Activated B cell treated with CpG ODN at 0.5 μM for 24 hours (primary cell): ENCODE results near the gene FBXW4. TPM values are rescaled to one million over a fixed set of nuclear protein-coding genes. Genes with fewer than 3 reads are reported as not detected.

ENCODE experiments used
- ATAC-seq: fragments of 200-7000 bp; cut with Tn5 transposase; one replicate; pipeline ENCODE4 v1.10.0; 2021; ENCODE audit warnings: low read depth, mild to moderate bottlenecking, moderate library complexity
- CTCF ChIA-PET: fragments of 350-600 bp; sonication (Branson Sonifier 250); formaldehyde crosslinking; loops from one replicate; lab custom pipeline; 2021; ENCODE audit warnings: antibody characterized with exemption; lab: Charles Lee
- POLR2A ChIA-PET: fragments of 350-600 bp; sonication (Branson Sonifier 250); formaldehyde crosslinking; loops from one replicate; lab custom pipeline; 2021; ENCODE audit warnings: antibody characterized with exemption; lab: Charles Lee
- DNase-seq: peaks from one replicate; pipeline ENCODE4 v3.0.0; 2022
- H3K27ac Mint-ChIP-seq: one replicate; pipeline ENCODE4 v1.8.0; 2020; ENCODE audit warnings: mixed read lengths
- H3K27me3 Mint-ChIP-seq: one replicate; pipeline ENCODE4 v1.8.0; 2021; ENCODE audit warnings: mixed read lengths
- H3K36me3 Mint-ChIP-seq: one replicate; pipeline ENCODE4 v1.8.0; 2021; ENCODE audit warnings: low read depth, mixed read lengths
- H3K4me1 Mint-ChIP-seq: one replicate; pipeline ENCODE4 v1.8.0; 2021; ENCODE audit warnings: mixed read lengths
- H3K4me3 Mint-ChIP-seq: one replicate; pipeline ENCODE4 v1.8.0; 2020; ENCODE audit warnings: mild to moderate bottlenecking, mixed read lengths
- H3K9me3 Mint-ChIP-seq: one replicate; pipeline ENCODE4 v1.8.0; 2020; ENCODE audit warnings: mixed read lengths
- CTCF ChIP-seq: fragments of 200-600 bp; IDR thresholded peaks from one replicate; pipeline ENCODE4 v1.8.0; 2022; ENCODE audit warnings: antibody characterized with exemption, mild to moderate bottlenecking
- intact Hi-C: fragments of 100-400 bp; cut with micrococcal nuclease; formaldehyde crosslinking; loops from one replicate; pipeline ENCODE4 v1.15.1; 2024
- total RNA-seq: library from RNA; stranded (reverse); gene quantifications from 2 replicates; pipeline ENCODE4 v1.2.3, GENCODE V29; 2022

The FBXW4 gene
- total RNA-seq, 1 donor from 2014 or later: 74.2 TPM

- Mint-ChIP-seq H3K36me3 (peaks cover 26% of the 10 kb centered on the region), H3K9me3 (peaks cover 1% of the 10 kb centered on the region), H3K27me3 (no peaks in the 10 kb centered on the region), H3K27ac (no peak overlapping the region), H3K4me3 (no peak overlapping the region), H3K4me1 (peaks cover 37% of the 10 kb centered on the region)
- no peak for ATAC-seq
- intact Hi-C loops: no loop called here
- CTCF ChIA-PET: no interaction called here
- DNase-seq: no peak
- TF ChIP-seq CTCF: no peak
- POLR2A ChIA-PET: interaction anchor here (0.7 kb wide), 3 partner anchors 12 to 90 kb away, joined by 4 to 5 read pairs (median 4); no protein-coding TSS in a partner anchor
These were observed 12.7 kb downstream of the FBXW4 start for GRCh38 chr10:101682172-101682825.

- Mint-ChIP-seq H3K27ac (peak overlapping the region; percentile 4), H3K4me1 (peaks cover 7% of the 10 kb centered on the region), H3K4me3 (no peak overlapping the region), H3K36me3 (peaks cover 58% of the 10 kb centered on the region), H3K27me3 (no peaks in the 10 kb centered on the region), H3K9me3 (peaks cover 7% of the 10 kb centered on the region)
- POLR2A ChIA-PET: no interaction called here
- CTCF ChIA-PET: no interaction called here
- intact Hi-C loops: no loop called here
- DNase-seq: no peak
- TF ChIP-seq CTCF: no peak
- no peak for ATAC-seq
These were observed 18.4 kb downstream of the FBXW4 start for GRCh38 chr10:101676565-101676964.

DNA sequence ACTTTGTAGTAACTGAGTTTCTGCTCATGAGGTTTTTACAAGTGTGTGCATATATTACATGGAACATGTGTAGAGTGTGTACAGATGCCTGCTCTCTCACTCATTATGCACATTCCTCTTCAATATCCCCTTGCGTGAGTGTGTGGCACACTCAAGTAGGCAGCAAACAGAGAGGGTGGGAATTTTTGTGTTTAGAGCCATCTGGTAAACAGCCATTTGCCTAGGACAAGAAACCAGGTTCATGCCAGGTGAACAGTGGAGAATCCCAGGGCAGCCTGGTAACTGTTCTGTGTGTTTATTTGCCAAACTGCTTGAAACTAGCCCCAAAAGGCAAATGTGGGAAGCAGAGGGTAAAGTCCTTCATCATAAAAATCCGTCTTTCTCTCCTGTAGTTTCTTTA, 19.9 kb downstream of the FBXW4 start:
- Mint-ChIP-seq H3K27me3 (no peaks in the 10 kb centered on the region), H3K27ac (no peak overlapping the region), H3K4me1 (peaks cover 21% of the 10 kb centered on the region), H3K4me3 (no peak overlapping the region), H3K36me3 (peaks cover 71% of the 10 kb centered on the region), H3K9me3 (peaks cover 7% of the 10 kb centered on the region)
- ChIA-PET CTCF (no interaction called here), POLR2A (no interaction called here)
- ATAC-seq (no peak), DNase-seq (no peak)
- no peak for TF ChIP-seq CTCF
- intact Hi-C loops: no loop called here

GRCh38 chr10:101672536-101672935, 22.4 kb downstream of the FBXW4 start:
- ATAC-seq: no peak
- ChIA-PET CTCF (no interaction called here), POLR2A (no interaction called here)
- DNase-seq: no peak
- Mint-ChIP-seq H3K27ac (no peak overlapping the region), H3K4me3 (no peak overlapping the region), H3K9me3 (peaks cover 7% of the 10 kb centered on the region), H3K27me3 (no peaks in the 10 kb centered on the region), H3K36me3 (peaks cover 91% of the 10 kb centered on the region), H3K4me1 (peaks cover 21% of the 10 kb centered on the region)
- TF ChIP-seq CTCF: no peak
- intact Hi-C loops: no loop called here

DNA sequence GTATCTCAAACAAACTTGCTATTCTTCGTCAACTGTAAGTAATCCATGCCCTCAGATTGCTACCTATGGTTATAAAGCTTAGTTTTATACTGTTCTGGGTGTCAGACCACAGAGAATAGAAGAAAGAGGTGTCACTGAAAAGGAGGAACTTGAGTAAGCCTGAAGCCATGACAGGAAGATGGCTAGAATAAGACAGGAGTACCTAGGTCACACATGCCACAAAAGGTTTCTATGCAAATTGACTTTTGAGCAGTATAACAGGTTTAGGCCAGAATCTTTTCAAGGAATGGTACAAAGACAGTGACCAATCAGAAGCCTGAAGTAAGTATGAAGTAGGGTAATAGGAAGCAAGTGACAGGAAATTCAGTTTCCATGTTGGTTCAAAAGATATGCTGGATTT, 23.5 kb downstream of the FBXW4 start:
- Mint-ChIP-seq H3K27ac (peak overlapping the region; percentile 37), H3K27me3 (no peaks in the 10 kb centered on the region), H3K4me1 (peaks cover 21% of the 10 kb centered on the region), H3K36me3 (peaks cover 89% of the 10 kb centered on the region), H3K4me3 (no peak overlapping the region), H3K9me3 (no peaks in the 10 kb centered on the region)
- ChIA-PET CTCF (no interaction called here), POLR2A (interaction anchor here (0.6 to 1.2 kb wide), 2 partner anchors 23 to 126 kb away, joined by 3 to 10 read pairs; no protein-coding TSS in a partner anchor)
- DNase-seq (no peak), ATAC-seq (peak; percentile 31)
- no peak for TF ChIP-seq CTCF
- intact Hi-C loops: no loop called here
